Mesendoderm (in vitro differentiated cells): ENCODE data around the gene ITPR2.

Experiments
- DNase-seq: peaks from one replicate; pipeline ENCODE4 v3.0.0; 2013
- H2AK5ac ChIP-seq: 2 replicates; pipeline ENCODE4 v1.6.1; 2013; ENCODE audit warnings: low read length, inconsistent platforms
- H2BK120ac ChIP-seq: 2 replicates; pipeline ENCODE4 v1.6.1; 2013; ENCODE audit warnings: low read depth, mild to moderate bottlenecking, low read length, moderate library complexity, mixed read lengths
- H2BK15ac ChIP-seq: replicated peaks from 2 replicates; pipeline ENCODE4 v1.6.1; 2013; ENCODE audit warnings: low read depth, mild to moderate bottlenecking, moderate library complexity
- H2BK5ac ChIP-seq: 2 replicates; pipeline ENCODE4 v1.6.1; 2013; ENCODE audit warnings: low read length, inconsistent platforms
- H3K18ac ChIP-seq: 2 replicates; pipeline ENCODE4 v1.6.1; 2013; ENCODE audit warnings: mild to moderate bottlenecking, low read length, mixed read lengths
- H3K23ac ChIP-seq: one replicate; pipeline ENCODE4 v1.6.1; 2013; ENCODE audit warnings: low read length
- H3K27ac ChIP-seq: 2 replicates; pipeline ENCODE4 v1.5.1; 2013; ENCODE audit warnings: low read depth, mild to moderate bottlenecking, inconsistent platforms, low read length, moderate library complexity
- H3K27me3 ChIP-seq: 2 replicates; pipeline ENCODE4 v1.6.1; 2013; ENCODE audit warnings: low read length, control low read depth, mild to moderate bottlenecking, inconsistent platforms; ENCODE audit not compliant: insufficient read depth, poor library complexity
- H3K36me3 ChIP-seq: 2 replicates; pipeline ENCODE4 v1.6.1; 2013; ENCODE audit warnings: low read length, inconsistent platforms; ENCODE audit not compliant: control insufficient read depth, insufficient read depth
- H3K4ac ChIP-seq: one replicate; pipeline ENCODE4 v1.6.1; 2013; ENCODE audit warnings: low read depth, mild to moderate bottlenecking, low read length, moderate library complexity
- H3K4me1 ChIP-seq: 2 replicates; pipeline ENCODE4 v1.6.1; 2013; ENCODE audit warnings: low read depth, low read length, inconsistent platforms; ENCODE audit not compliant: control insufficient read depth
- H3K4me2 ChIP-seq: 2 replicates; pipeline ENCODE4 v1.6.1; 2013; ENCODE audit warnings: low read length
- H3K4me3 ChIP-seq: 2 replicates; pipeline ENCODE4 v1.5.1; 2013; ENCODE audit warnings: mild to moderate bottlenecking, low read length
- H3K56ac ChIP-seq: one replicate; pipeline ENCODE4 v1.6.1; 2013; ENCODE audit warnings: low read length
- H3K79me1 ChIP-seq: 2 replicates; pipeline ENCODE4 v1.6.1; 2013; ENCODE audit warnings: low read length, inconsistent platforms
- H3K79me2 ChIP-seq: 2 replicates; pipeline ENCODE4 v1.6.1; 2013; ENCODE audit warnings: mild to moderate bottlenecking, low read length; ENCODE audit not compliant: control insufficient read depth, insufficient read depth
- H3K9ac ChIP-seq: 2 replicates; pipeline ENCODE4 v1.6.1; 2013; ENCODE audit warnings: low read length, inconsistent platforms
- H4K5ac ChIP-seq: one replicate; pipeline ENCODE4 v1.6.1; 2013; ENCODE audit warnings: low read length
- H4K8ac ChIP-seq: one replicate; pipeline ENCODE4 v1.6.1; 2013; ENCODE audit warnings: low read depth, mild to moderate bottlenecking, control low read depth, low read length, moderate library complexity
- WGBS: extraction: QIAGEN DNeasy Blood & Tissue Kit; methylation state at CpG from one replicate; pipeline ENCODE4 v1.1.7; 2013; ENCODE audit warnings: low lambda C conversion rate, missing lambda C conversion rate; ENCODE audit not compliant: insufficient coverage; ENCODE audit errors: extremely low coverage; 5-methylcytosine and 5-hydroxymethylcytosine counted together

ITPR2 gene

GRCh38 chr12:26402648-26403047 lies 430.3 kb downstream of the ITPR2 start:
- H3K9ac ChIP-seq = no peak overlapping the region
- no peaks in the 10 kb centered on the region for H3K27me3 ChIP-seq
- no peaks in the 10 kb centered on the region for H3K79me2 ChIP-seq
- DNase-seq = peak; percentile 56
- H3K79me1 ChIP-seq = no peaks in the 10 kb centered on the region
- no peak overlapping the region for H3K56ac ChIP-seq
- H3K4me3 ChIP-seq = no peak overlapping the region
- no peak overlapping the region for H2BK120ac ChIP-seq
- no peak overlapping the region for H3K4me2 ChIP-seq
- H3K4me1 ChIP-seq = no peaks in the 10 kb centered on the region
- no peak overlapping the region for H3K23ac ChIP-seq
- no peak overlapping the region for H4K5ac ChIP-seq
- H2BK15ac ChIP-seq = no peak overlapping the region
- WGBS = no CpG with 5 or more reads among the region's 4 CpGs
- no peaks in the 10 kb centered on the region for H3K36me3 ChIP-seq
- no peak overlapping the region for H4K8ac ChIP-seq
- H3K27ac ChIP-seq = no peak overlapping the region
- H3K18ac ChIP-seq = no peak overlapping the region
- no peak overlapping the region for H3K4ac ChIP-seq
- H2BK5ac ChIP-seq = no peak overlapping the region
- no peak overlapping the region for H2AK5ac ChIP-seq

DNA sequence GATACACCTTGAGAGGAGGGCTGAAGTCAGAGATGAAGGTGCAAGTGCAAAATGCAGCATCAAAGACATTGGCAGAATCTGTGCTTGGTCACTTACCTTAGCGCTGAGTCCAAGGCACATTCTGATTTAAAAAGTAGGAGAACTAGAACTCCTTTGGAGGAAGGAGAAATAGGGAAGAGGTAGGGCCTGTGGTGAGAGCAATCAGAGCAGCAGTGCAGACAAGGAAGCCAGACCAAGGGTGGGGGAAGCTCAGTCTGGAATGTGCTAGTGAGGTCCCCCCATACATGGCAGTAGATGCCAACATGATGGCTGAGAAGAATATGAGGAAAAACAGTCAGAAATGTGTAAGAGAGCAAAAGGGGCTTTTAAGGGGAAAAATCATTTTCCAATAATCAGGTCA lies 431.1 kb downstream of the ITPR2 start:
- H4K8ac ChIP-seq = no peak overlapping the region
- no peak overlapping the region for H3K56ac ChIP-seq
- no peak overlapping the region for H2BK15ac ChIP-seq
- no peak overlapping the region for H3K18ac ChIP-seq
- no peaks in the 10 kb centered on the region for H3K79me2 ChIP-seq
- H3K4me1 ChIP-seq = no peaks in the 10 kb centered on the region
- H3K36me3 ChIP-seq = no peaks in the 10 kb centered on the region
- H3K27ac ChIP-seq = no peak overlapping the region
- H4K5ac ChIP-seq = no peak overlapping the region
- no peak overlapping the region for H3K9ac ChIP-seq
- H3K4me3 ChIP-seq = no peak overlapping the region
- H2BK120ac ChIP-seq = no peak overlapping the region
- no peak overlapping the region for H2AK5ac ChIP-seq
- DNase-seq = no peak
- no peak overlapping the region for H2BK5ac ChIP-seq
- H3K27me3 ChIP-seq = no peaks in the 10 kb centered on the region
- no peaks in the 10 kb centered on the region for H3K79me1 ChIP-seq
- no peak overlapping the region for H3K4ac ChIP-seq
- WGBS = no CpG with 5 or more reads among the region's 1 CpG
- no peak overlapping the region for H3K4me2 ChIP-seq
- no peak overlapping the region for H3K23ac ChIP-seq

DNA sequence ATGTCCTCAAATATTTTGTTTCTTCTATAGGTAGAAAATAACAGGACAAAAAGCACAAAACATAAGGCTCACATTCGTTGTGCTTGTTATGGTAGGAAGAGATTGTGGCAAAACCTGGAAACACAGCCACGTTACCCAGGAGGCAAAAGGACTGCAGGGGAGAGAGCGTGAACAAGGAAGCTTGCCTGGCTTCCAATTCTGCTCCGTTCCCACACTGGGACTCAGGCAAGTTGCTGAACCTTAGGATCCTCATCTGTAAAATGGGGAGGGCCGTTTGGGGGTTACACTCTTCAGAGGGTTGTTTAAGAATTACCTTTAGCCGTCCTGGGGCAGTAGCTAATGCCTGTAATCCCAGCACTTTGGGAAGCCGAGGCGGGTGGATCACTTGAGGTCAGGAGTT lies 432.4 kb downstream of the ITPR2 start:
- Histone ChIP-seq H3K18ac (no peak overlapping the region), H3K27me3 (no peaks in the 10 kb centered on the region), H2BK5ac (no peak overlapping the region), H3K4me1 (no peaks in the 10 kb centered on the region), H4K8ac (no peak overlapping the region), H3K23ac (no peak overlapping the region), H3K79me1 (no peaks in the 10 kb centered on the region), H2BK120ac (no peak overlapping the region), H3K4me2 (no peak overlapping the region), H2BK15ac (no peak overlapping the region), H3K9ac (no peak overlapping the region), H3K79me2 (no peaks in the 10 kb centered on the region), H3K4me3 (no peak overlapping the region), H3K27ac (no peak overlapping the region), H4K5ac (no peak overlapping the region), H3K56ac (no peak overlapping the region), H2AK5ac (no peak overlapping the region), H3K4ac (no peak overlapping the region), H3K36me3 (no peaks in the 10 kb centered on the region)
- no CpG with 5 or more reads among the region's 8 CpGs for WGBS
- DNase-seq = no peak

DNA sequence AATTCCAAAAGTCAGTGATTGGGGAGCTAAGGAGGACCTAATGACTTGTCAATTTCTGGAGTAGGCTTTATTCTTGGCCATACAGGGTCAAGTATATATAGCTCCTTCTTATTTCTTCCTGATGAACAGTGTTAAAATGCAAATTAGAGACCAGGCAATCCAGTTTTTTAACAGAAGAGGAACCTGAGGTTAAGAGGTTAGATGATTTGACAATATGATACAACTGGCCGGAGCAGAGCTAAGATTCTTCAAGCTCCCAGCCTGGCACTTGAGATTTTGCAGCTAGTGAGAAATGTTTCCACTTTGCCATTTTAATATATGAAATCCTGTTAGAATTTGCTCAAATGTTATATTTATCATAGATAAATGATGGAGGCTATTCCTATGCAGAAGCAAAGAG lies 433.6 kb downstream of the ITPR2 start:
- H3K27me3 ChIP-seq = no peaks in the 10 kb centered on the region
- H3K36me3 ChIP-seq = no peaks in the 10 kb centered on the region
- no peak overlapping the region for H3K9ac ChIP-seq
- H3K56ac ChIP-seq = no peak overlapping the region
- H3K23ac ChIP-seq = no peak overlapping the region
- WGBS = no CpG with 5 or more reads among the region's 1 CpG
- H3K79me2 ChIP-seq = no peaks in the 10 kb centered on the region
- no peaks in the 10 kb centered on the region for H3K79me1 ChIP-seq
- no peak overlapping the region for H2BK120ac ChIP-seq
- H4K8ac ChIP-seq = no peak overlapping the region
- no peak overlapping the region for H4K5ac ChIP-seq
- H3K4me3 ChIP-seq = no peak overlapping the region
- no peak overlapping the region for H3K4ac ChIP-seq
- no peak overlapping the region for H2BK15ac ChIP-seq
- DNase-seq = no peak
- H3K4me2 ChIP-seq = no peak overlapping the region
- H3K27ac ChIP-seq = no peak overlapping the region
- H3K18ac ChIP-seq = no peak overlapping the region
- H2AK5ac ChIP-seq = no peak overlapping the region
- H3K4me1 ChIP-seq = no peaks in the 10 kb centered on the region
- H2BK5ac ChIP-seq = no peak overlapping the region

- H3K56ac ChIP-seq = no peak overlapping the region
- no peaks in the 10 kb centered on the region for H3K79me1 ChIP-seq
- H4K5ac ChIP-seq = no peak overlapping the region
- no peak for DNase-seq
- no peak overlapping the region for H3K27ac ChIP-seq
- H2BK120ac ChIP-seq = no peak overlapping the region
- H3K27me3 ChIP-seq = no peaks in the 10 kb centered on the region
- no peak overlapping the region for H2AK5ac ChIP-seq
- H3K23ac ChIP-seq = no peak overlapping the region
- no peak overlapping the region for H2BK5ac ChIP-seq
- no peaks in the 10 kb centered on the region for H3K36me3 ChIP-seq
- no peak overlapping the region for H4K8ac ChIP-seq
- H3K9ac ChIP-seq = no peak overlapping the region
- no peak overlapping the region for H3K4ac ChIP-seq
- no CpG with 5 or more reads among the region's 3 CpGs for WGBS
- H3K18ac ChIP-seq = no peak overlapping the region
- no peak overlapping the region for H3K4me3 ChIP-seq
- no peak overlapping the region for H2BK15ac ChIP-seq
- H3K4me2 ChIP-seq = no peak overlapping the region
- H3K79me2 ChIP-seq = no peaks in the 10 kb centered on the region
- H3K4me1 ChIP-seq = no peaks in the 10 kb centered on the region
These were observed 436.6 kb downstream of the ITPR2 start for GRCh38 chr12:26396402-26396801.

GRCh38 chr12:26389343-26389742 lies 443.7 kb downstream of the ITPR2 start:
- H3K4me1 ChIP-seq = no peaks in the 10 kb centered on the region
- H2BK120ac ChIP-seq = no peak overlapping the region
- WGBS = no CpG with 5 or more reads among the region's 1 CpG
- H4K8ac ChIP-seq = no peak overlapping the region
- H3K4ac ChIP-seq = no peak overlapping the region
- H3K4me2 ChIP-seq = no peak overlapping the region
- H3K56ac ChIP-seq = no peak overlapping the region
- no peak overlapping the region for H3K9ac ChIP-seq
- H3K79me1 ChIP-seq = no peaks in the 10 kb centered on the region
- no peak overlapping the region for H2BK15ac ChIP-seq
- H3K27me3 ChIP-seq = no peaks in the 10 kb centered on the region
- H3K4me3 ChIP-seq = no peak overlapping the region
- H2BK5ac ChIP-seq = no peak overlapping the region
- H2AK5ac ChIP-seq = no peak overlapping the region
- H3K79me2 ChIP-seq = no peaks in the 10 kb centered on the region
- H3K18ac ChIP-seq = no peak overlapping the region
- no peaks in the 10 kb centered on the region for H3K36me3 ChIP-seq
- no peak overlapping the region for H3K23ac ChIP-seq
- H4K5ac ChIP-seq = no peak overlapping the region
- DNase-seq = no peak
- no peak overlapping the region for H3K27ac ChIP-seq
